ENCODE results near the gene CAPN11.
A peak's percentile ranks its signal among the peaks of the same experiment; 100 is the strongest.
"Not testable (repeated sequence)": the region's sequence is repeated elsewhere in the genome, so short reads cannot be mapped to it uniquely, and the experiment has no call there.

Gene CAPN11

GRCh38 chr6:44132476-44132875 lies 26.1 kb upstream of the CAPN11 start:
- DNase-seq: no peak

- peak; percentile 5 for DNase-seq
These were observed 25.4 kb upstream of the CAPN11 start for GRCh38 chr6:44133003-44133931.

- DNase-seq: no peak
These were observed 24.5 kb upstream of the CAPN11 start for GRCh38 chr6:44133981-44134711.

- no peak for DNase-seq
These were observed 23.4 kb upstream of the CAPN11 start for GRCh38 chr6:44135173-44135758.

GRCh38 chr6:44135875-44136274 lies 22.7 kb upstream of the CAPN11 start:
- DNase-seq: no peak

GRCh38 chr6:44138717-44139350 lies 19.8 kb upstream of the CAPN11 start:
- no peak for DNase-seq

- no peak for DNase-seq
These were observed 19.3 kb upstream of the CAPN11 start for GRCh38 chr6:44139351-44139743.

GRCh38 chr6:44142835-44143234 lies 15.8 kb upstream of the CAPN11 start:
- no peak for DNase-seq

GRCh38 chr6:44143731-44144130 lies 14.9 kb upstream of the CAPN11 start:
- DNase-seq: no peak

- not testable (repeated sequence) for DNase-seq
These were observed 14.1 kb upstream of the CAPN11 start for GRCh38 chr6:44144536-44144935.

- DNase-seq: no peak
These were observed 12.8 kb upstream of the CAPN11 start for GRCh38 chr6:44145839-44146238.

GRCh38 chr6:44146685-44147084 lies 11.9 kb upstream of the CAPN11 start:
- no peak for DNase-seq

GRCh38 chr6:44147256-44147655 lies 11.4 kb upstream of the CAPN11 start:
- no peak for DNase-seq

- DNase-seq: no peak
These were observed 10.3 kb upstream of the CAPN11 start for GRCh38 chr6:44148306-44148705.

GRCh38 chr6:44149369-44150012 lies 9.1 kb upstream of the CAPN11 start:
- DNase-seq: no peak

- no peak for DNase-seq
These were observed 8.2 kb upstream of the CAPN11 start for GRCh38 chr6:44150317-44150917.

GRCh38 chr6:44151348-44152108 lies 7.1 kb upstream of the CAPN11 start:
- no peak for DNase-seq

- DNase-seq: no peak
These were observed 6.5 kb upstream of the CAPN11 start for GRCh38 chr6:44152109-44152461.

GRCh38 chr6:44152533-44152932 lies 6.1 kb upstream of the CAPN11 start:
- no peak for DNase-seq

- DNase-seq: no peak
These were observed 4.6 kb upstream of the CAPN11 start for GRCh38 chr6:44154067-44154466.

GRCh38 chr6:44156494-44157151 lies 2.0 kb upstream of the CAPN11 start:
- no peak for DNase-seq
